ENCODE data around the gene CNTNAP2. TPM values are rescaled to one million over a fixed set of nuclear protein-coding genes. Genes with fewer than 3 reads are reported as not detected.

CNTNAP2 gene
- total RNA-seq, 4 donors from 2014 or later, result 0.42 TPM; not detected in 3

DNA sequence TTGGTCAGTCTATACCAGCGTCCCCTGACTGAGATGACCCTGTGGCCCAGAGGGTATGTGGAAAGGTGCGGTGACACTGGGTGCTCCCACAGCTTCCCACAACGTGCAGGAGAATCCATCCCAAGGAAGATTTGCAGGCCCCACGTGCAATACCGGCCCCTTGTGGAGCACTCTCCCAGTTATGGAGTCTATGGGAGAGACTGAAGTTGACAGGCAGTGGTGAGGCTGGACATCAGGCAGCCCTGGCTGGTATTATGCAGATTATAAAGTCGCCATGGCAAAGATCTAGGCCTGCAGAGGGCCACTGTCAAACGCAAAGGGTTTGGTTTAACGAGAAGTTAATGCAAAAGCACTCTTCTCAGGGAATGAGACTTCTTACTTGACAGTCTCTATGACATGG lies 2039.2 kb downstream of the CNTNAP2 start:
- H3K36me3 ChIP-seq, result no peaks in the 10 kb centered on the region
- H3K27me3 ChIP-seq, result no peaks in the 10 kb centered on the region
- no peak overlapping the region for H3K27ac ChIP-seq
- H3K9me3 ChIP-seq, result no peaks in the 10 kb centered on the region
- peaks cover 0 to 9% (median 0%) of the 10 kb centered on the region in 4 donors for H3K4me1 ChIP-seq
- DNase-seq (ENCODE audit: low spot score in 2 of 2), result no peak
- 87 to 88% methylated on average over 8 of the region's 8 CpGs for WGBS, 2 donors
- H3K4me3 ChIP-seq, result no peak overlapping the region
- TF ChIP-seq, protein P1, sequence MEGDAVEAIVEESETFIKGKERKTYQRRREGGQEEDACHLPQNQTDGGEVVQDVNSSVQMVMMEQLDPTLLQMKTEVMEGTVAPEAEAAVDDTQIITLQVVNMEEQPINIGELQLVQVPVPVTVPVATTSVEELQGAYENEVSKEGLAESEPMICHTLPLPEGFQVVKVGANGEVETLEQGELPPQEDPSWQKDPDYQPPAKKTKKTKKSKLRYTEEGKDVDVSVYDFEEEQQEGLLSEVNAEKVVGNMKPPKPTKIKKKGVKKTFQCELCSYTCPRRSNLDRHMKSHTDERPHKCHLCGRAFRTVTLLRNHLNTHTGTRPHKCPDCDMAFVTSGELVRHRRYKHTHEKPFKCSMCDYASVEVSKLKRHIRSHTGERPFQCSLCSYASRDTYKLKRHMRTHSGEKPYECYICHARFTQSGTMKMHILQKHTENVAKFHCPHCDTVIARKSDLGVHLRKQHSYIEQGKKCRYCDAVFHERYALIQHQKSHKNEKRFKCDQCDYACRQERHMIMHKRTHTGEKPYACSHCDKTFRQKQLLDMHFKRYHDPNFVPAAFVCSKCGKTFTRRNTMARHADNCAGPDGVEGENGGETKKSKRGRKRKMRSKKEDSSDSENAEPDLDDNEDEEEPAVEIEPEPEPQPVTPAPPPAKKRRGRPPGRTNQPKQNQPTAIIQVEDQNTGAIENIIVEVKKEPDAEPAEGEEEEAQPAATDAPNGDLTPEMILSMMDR (IDR thresholded peaks at IDR 0.05), result no peak
- TF ChIP-seq POLR2A (IDR thresholded peaks at IDR 0.05) (no peak), EP300 (IDR thresholded peaks at IDR 0.05) (no peak)

DNA sequence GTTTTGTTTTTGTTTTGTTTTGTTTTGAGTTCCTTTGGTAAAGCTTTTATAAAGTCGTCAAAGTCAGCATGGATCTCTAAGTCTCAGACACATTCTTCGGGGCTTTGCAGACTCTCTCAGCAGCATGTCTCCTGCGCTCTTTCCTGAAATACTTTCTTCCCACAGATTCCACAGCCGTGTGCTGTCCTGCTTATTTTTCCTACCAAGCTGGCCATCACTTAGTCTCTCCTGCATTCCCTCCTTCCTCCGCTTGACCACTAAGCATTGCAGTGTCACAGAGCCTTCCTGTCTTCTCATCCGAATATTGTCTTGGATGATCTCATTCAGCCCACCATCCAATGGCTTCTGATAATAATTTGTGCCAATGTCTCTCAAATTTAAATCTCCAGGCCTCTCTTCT lies 2039.6 kb downstream of the CNTNAP2 start:
- H3K4me1 ChIP-seq, result peaks cover 0 to 9% (median 0%) of the 10 kb centered on the region in 4 donors

DNA sequence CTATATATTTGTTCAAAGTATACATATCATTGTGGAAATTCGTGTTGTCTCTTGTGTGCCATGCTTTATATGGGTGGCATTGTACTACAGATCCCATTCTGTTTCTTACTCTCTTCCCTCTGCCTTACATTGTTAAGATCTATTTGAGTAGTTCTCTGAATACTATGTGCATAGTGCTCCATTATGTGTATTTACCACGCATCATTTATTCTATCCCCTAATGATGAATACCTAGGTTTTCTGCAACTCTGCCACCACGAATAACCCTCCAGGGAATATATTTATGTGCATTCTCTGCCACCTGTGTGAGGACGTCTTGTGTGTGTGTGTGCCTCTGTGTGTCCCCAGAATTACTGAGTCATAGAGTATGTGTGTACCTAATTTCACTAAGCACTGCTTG lies 2042.7 kb downstream of the CNTNAP2 start:
- TF ChIP-seq EP300 (IDR thresholded peaks at IDR 0.05) (no peak), POLR2A (IDR thresholded peaks at IDR 0.05) (no peak)
- TF ChIP-seq, protein P1 (IDR thresholded peaks at IDR 0.05), result no peak
- Histone ChIP-seq H3K27ac (no peak overlapping the region), H3K27me3 (no peaks in the 10 kb centered on the region), H3K4me3 (no peak overlapping the region), H3K4me1 (no peaks in the 10 kb centered on the region), H3K36me3 (no peaks in the 10 kb centered on the region), H3K9me3 (no peaks in the 10 kb centered on the region)
- DNase-seq (ENCODE audit: low spot score in 2 of 2), result no peak
- WGBS, 2 donors, result 82 to 91% methylated on average over 4 of the region's 4 CpGs

More for the DNA sequence above, 2039.6 kb downstream of the CNTNAP2 start:
- Histone ChIP-seq H3K36me3 (no peaks in the 10 kb centered on the region), H3K27me3 (no peaks in the 10 kb centered on the region), H3K4me3 (no peak overlapping the region), H3K9me3 (no peaks in the 10 kb centered on the region), H3K27ac (no peak overlapping the region)
- 76 to 81% methylated on average over 6 of the region's 6 CpGs for WGBS, 2 donors
- no peak for TF ChIP-seq EP300 (IDR thresholded peaks at IDR 0.05)
- TF ChIP-seq POLR2A (IDR thresholded peaks at IDR 0.05), result no peak
- TF ChIP-seq, protein P1 (IDR thresholded peaks at IDR 0.05), result no peak
- no peak for DNase-seq (ENCODE audit: low spot score in 2 of 2)

DNA sequence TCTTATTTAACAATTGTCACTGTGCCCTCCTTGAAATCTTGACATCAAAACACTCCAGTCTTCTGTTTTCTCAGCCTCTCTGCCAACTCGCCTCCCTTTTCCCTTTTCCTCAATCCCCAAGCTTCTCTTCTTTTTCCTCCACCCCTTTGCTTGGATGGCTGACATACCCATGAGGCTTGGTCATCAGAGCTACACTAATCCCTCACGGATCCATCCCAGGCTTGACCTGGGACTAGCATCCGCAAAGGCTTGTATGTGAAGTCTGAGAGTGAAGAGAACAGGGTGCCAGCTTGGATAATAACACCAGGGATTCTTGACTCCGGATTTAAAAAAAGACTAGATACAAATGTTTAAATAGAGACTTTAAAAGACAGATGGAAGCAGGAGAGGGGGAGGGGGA lies 2045.2 kb downstream of the CNTNAP2 start:
- Histone ChIP-seq H3K36me3 (no peaks in the 10 kb centered on the region), H3K4me1 (no peaks in the 10 kb centered on the region), H3K27me3 (no peaks in the 10 kb centered on the region), H3K4me3 (no peak overlapping the region), H3K27ac (no peak overlapping the region), H3K9me3 (no peaks in the 10 kb centered on the region)
- WGBS, 2 donors, result 88 to 94% methylated on average over 4 of the region's 4 CpGs
- no peak for DNase-seq (ENCODE audit: low spot score in 2 of 2)
- TF ChIP-seq, protein P1 (IDR thresholded peaks at IDR 0.05), result no peak
- no peak for TF ChIP-seq EP300 (IDR thresholded peaks at IDR 0.05)
- TF ChIP-seq POLR2A (IDR thresholded peaks at IDR 0.05), result no peak

DNA sequence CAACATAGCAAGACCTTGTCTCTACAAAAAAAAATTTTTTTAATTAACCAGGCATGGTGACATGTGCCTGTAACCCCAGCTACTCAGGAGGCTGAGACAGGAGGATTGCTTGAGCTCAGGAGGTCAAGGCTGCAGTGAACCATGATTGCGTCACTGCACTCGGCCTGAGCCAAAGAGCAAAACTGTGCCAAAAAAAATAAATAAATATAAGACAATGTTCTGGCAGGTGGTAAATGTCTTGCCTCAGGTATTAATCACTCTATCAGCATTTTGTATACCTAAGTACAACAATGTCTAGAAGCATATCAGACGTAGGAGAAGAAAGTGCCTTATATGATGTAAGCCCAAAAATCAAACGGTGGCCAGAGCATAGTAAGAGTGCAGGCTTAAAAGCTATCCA lies 2046.2 kb downstream of the CNTNAP2 start:
- H3K4me1 ChIP-seq, result no peaks in the 10 kb centered on the region
- no peak overlapping the region for H3K4me3 ChIP-seq
- H3K27me3 ChIP-seq, result no peaks in the 10 kb centered on the region
- H3K36me3 ChIP-seq, result no peaks in the 10 kb centered on the region
- TF ChIP-seq, protein P1 (IDR thresholded peaks at IDR 0.05), result no peak
- TF ChIP-seq POLR2A (IDR thresholded peaks at IDR 0.05) (no peak), EP300 (IDR thresholded peaks at IDR 0.05) (no peak)
- WGBS, 2 donors, result 67 to 72% methylated on average over 4 of the region's 4 CpGs
- DNase-seq (ENCODE audit: low spot score in 2 of 2), result no peak
- H3K27ac ChIP-seq, result no peak overlapping the region
- no peaks in the 10 kb centered on the region for H3K9me3 ChIP-seq

Measured in tibial nerve (tissue), 4 donors.